Measurements from ENCODE around the gene KLK3. TPM values are rescaled to one million over a fixed set of nuclear protein-coding genes. Genes with fewer than 3 reads are reported as not detected.

Gene KLK3
- polyA plus RNA-seq, 4 donors, result 0.07 to 1.6 (median 0.69) TPM

GRCh38 chr19:50835103-50835784 lies 19.5 kb upstream of the KLK3 start:
- FAIRE-seq (no peak), DNase-seq (peak in 1 of 2 donors; percentile 64)
- Histone ChIP-seq H3K4me3 (ENCODE audit: low read depth in 1 of 3, low read length in 3 of 3) (peak overlapping the region; percentile 39 to 57 (median 53)), H3K4me1 (ENCODE audit: control insufficient read depth in 3 of 3, insufficient read depth in 2 of 3, low read depth in 1 of 3, low read length in 2 of 3) (peaks cover 0 to 6% (median 0%) of the 10 kb centered on the region in 3 donors), H3K9me3 (ENCODE audit: control insufficient read depth in 2 of 2, insufficient read depth in 1 of 2, low read depth in 1 of 2, low read length in 1 of 2) (no peaks in the 10 kb centered on the region), H3K36me3 (ENCODE audit: control insufficient read depth in 3 of 3, insufficient read depth in 2 of 3, low read depth in 1 of 3, low read length in 3 of 3) (no peaks in the 10 kb centered on the region), H3K27me3 (ENCODE audit: control insufficient read depth in 3 of 3, insufficient read depth in 3 of 3, low read length in 3 of 3) (peaks cover 0 to 5% (median 5%) of the 10 kb centered on the region in 3 donors), H3K27ac (ENCODE audit: low read depth in 1 of 3, low read length in 2 of 3) (peak overlapping the region in 1 of 3 donors; percentile 49)
- 18 to 30% (median 27%) methylated on average over 13 of the region's 13 CpGs for WGBS, 3 donors

GRCh38 chr19:50835785-50836542 lies 18.8 kb upstream of the KLK3 start:
- FAIRE-seq, result no peak
- H3K9me3 ChIP-seq (ENCODE audit: control insufficient read depth in 2 of 2, insufficient read depth in 1 of 2, low read depth in 1 of 2, low read length in 1 of 2), result no peaks in the 10 kb centered on the region
- peak overlapping the region; percentile 39 to 57 (median 53) for H3K4me3 ChIP-seq (ENCODE audit: low read depth in 1 of 3, low read length in 3 of 3)
- WGBS, 3 donors, result 2% methylated on average over 50 to 67 of the region's 67 CpGs
- peaks cover 0 to 5% (median 5%) of the 10 kb centered on the region in 3 donors for H3K27me3 ChIP-seq (ENCODE audit: control insufficient read depth in 3 of 3, insufficient read depth in 3 of 3, low read length in 3 of 3)
- peaks cover 0 to 6% (median 0%) of the 10 kb centered on the region in 3 donors for H3K4me1 ChIP-seq (ENCODE audit: control insufficient read depth in 3 of 3, insufficient read depth in 2 of 3, low read depth in 1 of 3, low read length in 2 of 3)
- H3K27ac ChIP-seq (ENCODE audit: low read depth in 1 of 3, low read length in 2 of 3), result peak overlapping the region in 1 of 3 donors; percentile 49
- peak; percentile 83 to 89 for DNase-seq
- H3K36me3 ChIP-seq (ENCODE audit: control insufficient read depth in 3 of 3, insufficient read depth in 2 of 3, low read depth in 1 of 3, low read length in 3 of 3), result no peaks in the 10 kb centered on the region

DNA sequence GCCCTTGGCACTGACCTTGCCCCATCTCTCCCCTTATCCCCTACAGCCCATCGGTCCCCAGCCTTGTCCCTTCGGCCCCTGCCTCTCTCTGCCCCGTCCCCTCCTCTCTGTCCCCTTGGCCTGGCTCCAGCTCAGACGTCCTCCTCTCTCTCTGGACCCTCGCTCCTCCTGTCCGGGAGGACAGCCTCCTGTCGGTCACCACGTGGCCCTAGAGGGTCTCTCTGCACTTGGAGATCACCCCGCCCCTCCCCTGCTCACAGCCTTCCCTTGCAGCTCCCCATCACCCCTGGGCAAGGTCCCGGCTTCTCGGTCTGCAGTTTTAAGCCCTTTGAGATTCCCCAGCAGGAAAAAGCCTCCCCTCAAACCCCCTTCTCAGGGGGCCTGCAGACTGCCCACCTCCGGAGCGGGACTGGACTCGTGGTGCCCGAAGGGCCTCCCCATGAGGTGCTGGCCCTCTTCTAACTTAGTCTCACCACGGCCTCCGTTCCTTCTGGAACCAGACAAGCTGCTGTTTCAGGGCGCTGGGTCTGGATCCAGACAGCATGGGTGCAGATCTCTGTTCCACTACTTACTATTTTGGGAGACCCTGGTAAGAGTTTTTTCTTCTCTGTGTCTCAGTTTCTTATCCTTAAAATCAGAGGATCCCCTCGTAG lies 18.0 kb upstream of the KLK3 start:
- Histone ChIP-seq H3K4me3 (ENCODE audit: low read depth in 1 of 3, low read length in 3 of 3) (no peak overlapping the region), H3K9me3 (ENCODE audit: control insufficient read depth in 2 of 2, insufficient read depth in 1 of 2, low read depth in 1 of 2, low read length in 1 of 2) (no peaks in the 10 kb centered on the region), H3K27ac (ENCODE audit: low read depth in 1 of 3, low read length in 2 of 3) (no peak overlapping the region), H3K4me1 (ENCODE audit: control insufficient read depth in 3 of 3, insufficient read depth in 2 of 3, low read depth in 1 of 3, low read length in 2 of 3) (peaks cover 0 to 6% (median 0%) of the 10 kb centered on the region in 3 donors), H3K27me3 (ENCODE audit: control insufficient read depth in 3 of 3, insufficient read depth in 3 of 3, low read length in 3 of 3) (peaks cover 0 to 5% (median 5%) of the 10 kb centered on the region in 3 donors), H3K36me3 (ENCODE audit: control insufficient read depth in 3 of 3, insufficient read depth in 2 of 3, low read depth in 1 of 3, low read length in 3 of 3) (no peaks in the 10 kb centered on the region)
- 14 to 47% (median 30%) methylated on average over 19 of the region's 19 CpGs for WGBS, 3 donors
- FAIRE-seq (no peak), DNase-seq (no peak)

DNA sequence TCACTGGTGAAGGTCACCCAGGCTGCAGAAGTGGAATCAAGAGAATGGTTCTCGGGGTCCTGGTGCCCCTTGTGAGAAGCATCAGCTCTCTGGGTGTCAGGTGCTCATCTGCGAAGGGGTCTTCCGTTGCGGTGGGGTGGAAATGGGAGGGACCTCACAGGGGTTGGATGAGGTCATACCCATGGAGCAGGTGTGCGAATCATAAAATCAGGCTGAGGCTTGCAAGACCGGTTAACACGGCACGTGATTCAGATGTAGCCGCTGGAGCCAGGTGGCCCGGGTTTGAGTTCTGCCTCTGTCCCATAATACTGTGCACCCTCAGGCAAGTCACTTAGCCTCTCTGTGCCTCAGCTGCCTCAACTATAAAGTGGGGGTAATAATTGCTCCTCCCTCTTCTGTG lies 17.4 kb upstream of the KLK3 start:
- peaks cover 0 to 5% (median 5%) of the 10 kb centered on the region in 3 donors for H3K27me3 ChIP-seq (ENCODE audit: control insufficient read depth in 3 of 3, insufficient read depth in 3 of 3, low read length in 3 of 3)
- no peaks in the 10 kb centered on the region for H3K36me3 ChIP-seq (ENCODE audit: control insufficient read depth in 3 of 3, insufficient read depth in 2 of 3, low read depth in 1 of 3, low read length in 3 of 3)
- H3K4me3 ChIP-seq (ENCODE audit: low read depth in 1 of 3, low read length in 3 of 3), result no peak overlapping the region
- peak in 1 of 2 donors; percentile 50 for DNase-seq
- no peak overlapping the region for H3K27ac ChIP-seq (ENCODE audit: low read depth in 1 of 3, low read length in 2 of 3)
- H3K4me1 ChIP-seq (ENCODE audit: control insufficient read depth in 3 of 3, insufficient read depth in 2 of 3, low read depth in 1 of 3, low read length in 2 of 3), result peaks cover 0 to 6% (median 0%) of the 10 kb centered on the region in 3 donors
- H3K9me3 ChIP-seq (ENCODE audit: control insufficient read depth in 2 of 2, insufficient read depth in 1 of 2, low read depth in 1 of 2, low read length in 1 of 2), result peaks cover 0 to 2% of the 10 kb centered on the region in 2 donors
- no peak for FAIRE-seq
- WGBS, 3 donors, result 15 to 57% (median 32%) methylated on average over 10 of the region's 10 CpGs

GRCh38 chr19:50838239-50838638 lies 16.5 kb upstream of the KLK3 start:
- no peak overlapping the region for H3K4me3 ChIP-seq (ENCODE audit: low read depth in 1 of 3, low read length in 3 of 3)
- 18 to 31% (median 29%) methylated on average over 6 of the region's 6 CpGs for WGBS, 3 donors
- H3K27me3 ChIP-seq (ENCODE audit: control insufficient read depth in 3 of 3, insufficient read depth in 3 of 3, low read length in 3 of 3), result peaks cover 0 to 5% (median 5%) of the 10 kb centered on the region in 3 donors
- H3K4me1 ChIP-seq (ENCODE audit: control insufficient read depth in 3 of 3, insufficient read depth in 2 of 3, low read depth in 1 of 3, low read length in 2 of 3), result peaks cover 0 to 6% (median 0%) of the 10 kb centered on the region in 3 donors
- H3K9me3 ChIP-seq (ENCODE audit: control insufficient read depth in 2 of 2, insufficient read depth in 1 of 2, low read depth in 1 of 2, low read length in 1 of 2), result peaks cover 0 to 3% of the 10 kb centered on the region in 2 donors
- FAIRE-seq (no peak), DNase-seq (no peak)
- no peaks in the 10 kb centered on the region for H3K36me3 ChIP-seq (ENCODE audit: control insufficient read depth in 3 of 3, insufficient read depth in 2 of 3, low read depth in 1 of 3, low read length in 3 of 3)
- no peak overlapping the region for H3K27ac ChIP-seq (ENCODE audit: low read depth in 1 of 3, low read length in 2 of 3)

DNA sequence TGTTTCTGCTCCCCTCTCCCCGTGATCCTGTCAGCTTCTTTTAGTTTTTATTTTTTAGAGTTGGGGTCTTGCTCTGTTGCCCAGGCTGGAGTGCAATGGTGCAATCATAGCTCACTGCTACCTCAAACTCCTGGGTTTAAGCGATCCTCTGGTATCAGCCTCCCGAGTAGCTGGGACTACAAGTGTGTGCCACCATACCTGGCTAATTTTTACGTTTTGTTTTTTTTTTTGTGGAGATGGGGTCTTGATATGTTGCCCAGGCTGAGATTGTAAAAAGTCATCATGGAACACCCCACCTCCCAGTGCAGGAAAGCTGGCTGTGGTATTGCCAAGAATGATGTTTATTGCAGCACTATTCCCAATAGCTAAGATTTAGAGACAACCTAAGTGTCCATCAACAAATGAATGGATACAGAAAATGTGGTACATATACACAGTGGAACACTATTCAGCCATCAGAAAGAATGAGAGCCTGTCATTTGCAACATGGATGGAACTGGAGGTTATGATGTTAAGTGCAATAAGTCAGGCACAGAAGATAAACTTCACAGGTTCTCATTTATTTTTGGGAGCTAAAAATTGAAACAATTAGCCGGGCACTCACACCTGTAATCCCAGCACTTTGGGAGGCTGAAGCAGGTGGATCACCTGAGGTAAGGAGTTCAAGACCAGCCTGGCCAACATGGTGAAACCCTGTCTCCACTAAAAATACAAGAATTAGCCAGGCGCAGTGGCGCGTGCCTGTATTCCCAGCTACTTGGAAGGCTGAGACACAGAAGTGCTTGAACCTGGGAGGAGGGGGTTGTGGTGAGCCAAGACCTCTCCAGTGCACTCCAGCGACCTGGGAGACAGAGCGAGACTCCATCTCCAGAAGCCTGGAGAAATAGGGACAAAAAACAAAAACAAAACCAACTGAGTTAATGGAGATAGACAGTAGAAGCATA lies 14.7 kb upstream of the KLK3 start:
- WGBS, 3 donors, result 78 to 80% (median 79%) methylated on average over 10 of the region's 10 CpGs
- peaks cover 0 to 6% (median 0%) of the 10 kb centered on the region in 3 donors for H3K4me1 ChIP-seq (ENCODE audit: control insufficient read depth in 3 of 3, insufficient read depth in 2 of 3, low read depth in 1 of 3, low read length in 2 of 3)
- H3K36me3 ChIP-seq (ENCODE audit: control insufficient read depth in 3 of 3, insufficient read depth in 2 of 3, low read depth in 1 of 3, low read length in 3 of 3), result no peaks in the 10 kb centered on the region
- DNase-seq (no peak), FAIRE-seq (no peak)
- peaks cover 0 to 9% (median 5%) of the 10 kb centered on the region in 3 donors for H3K27me3 ChIP-seq (ENCODE audit: control insufficient read depth in 3 of 3, insufficient read depth in 3 of 3, low read length in 3 of 3)
- no peak overlapping the region for H3K4me3 ChIP-seq (ENCODE audit: low read depth in 1 of 3, low read length in 3 of 3)
- no peak overlapping the region for H3K27ac ChIP-seq (ENCODE audit: low read depth in 1 of 3, low read length in 2 of 3)
- H3K9me3 ChIP-seq (ENCODE audit: control insufficient read depth in 2 of 2, insufficient read depth in 1 of 2, low read depth in 1 of 2, low read length in 1 of 2), result peaks cover 0 to 9% of the 10 kb centered on the region in 2 donors

DNA sequence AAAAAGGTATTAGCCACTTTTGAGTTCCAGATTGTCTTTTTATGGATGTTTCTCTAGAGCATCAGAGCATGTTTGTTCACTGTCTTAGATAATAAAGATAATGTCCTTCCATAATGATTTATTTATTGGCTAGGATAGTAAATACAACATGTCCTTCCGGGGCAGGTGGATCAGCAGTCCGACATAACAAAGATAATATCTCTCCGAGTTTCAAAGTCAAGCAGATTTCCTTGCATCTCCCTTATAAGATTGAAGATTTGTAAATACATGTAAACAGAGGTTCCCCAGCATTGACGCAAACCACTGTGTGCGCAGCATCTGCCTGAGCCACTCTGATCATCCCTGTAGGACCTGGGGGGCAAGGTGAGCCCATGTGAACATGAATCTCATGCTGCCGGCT lies 12.6 kb upstream of the KLK3 start:
- peaks cover 0 to 8% (median 0%) of the 10 kb centered on the region in 3 donors for H3K27me3 ChIP-seq (ENCODE audit: control insufficient read depth in 3 of 3, insufficient read depth in 3 of 3, low read length in 3 of 3)
- no peak for FAIRE-seq
- H3K36me3 ChIP-seq (ENCODE audit: control insufficient read depth in 3 of 3, insufficient read depth in 2 of 3, low read depth in 1 of 3, low read length in 3 of 3), result no peaks in the 10 kb centered on the region
- WGBS, 3 donors, result 37 to 68% (median 51%) methylated on average over 6 of the region's 6 CpGs
- H3K4me3 ChIP-seq (ENCODE audit: low read depth in 1 of 3, low read length in 3 of 3), result no peak overlapping the region
- DNase-seq, result no peak
- H3K4me1 ChIP-seq (ENCODE audit: control insufficient read depth in 3 of 3, insufficient read depth in 2 of 3, low read depth in 1 of 3, low read length in 2 of 3), result no peaks in the 10 kb centered on the region
- peaks cover 0 to 9% of the 10 kb centered on the region in 2 donors for H3K9me3 ChIP-seq (ENCODE audit: control insufficient read depth in 2 of 2, insufficient read depth in 1 of 2, low read depth in 1 of 2, low read length in 1 of 2)
- no peak overlapping the region for H3K27ac ChIP-seq (ENCODE audit: low read depth in 1 of 3, low read length in 2 of 3)
